Stimulated activated CD8-positive, alpha-beta memory T cell treated with anti-CD3 and anti-CD28 coated beads, Interleukin-2, amount 100 ng/mL, for 48 hours (primary cell): ENCODE measurements around the gene MSTO1.
"Not testable (repeated sequence)": the region's sequence is repeated elsewhere in the genome, so short reads cannot be mapped to it uniquely, and the experiment has no call there.

Experiments used
- DNase-seq, 2 donors: peaks; one replicate each; pipeline ENCODE4 v3.0.0-alpha.2; 2020; ENCODE audit warnings: low read depth in 2 of 2

Gene MSTO1

DNA sequence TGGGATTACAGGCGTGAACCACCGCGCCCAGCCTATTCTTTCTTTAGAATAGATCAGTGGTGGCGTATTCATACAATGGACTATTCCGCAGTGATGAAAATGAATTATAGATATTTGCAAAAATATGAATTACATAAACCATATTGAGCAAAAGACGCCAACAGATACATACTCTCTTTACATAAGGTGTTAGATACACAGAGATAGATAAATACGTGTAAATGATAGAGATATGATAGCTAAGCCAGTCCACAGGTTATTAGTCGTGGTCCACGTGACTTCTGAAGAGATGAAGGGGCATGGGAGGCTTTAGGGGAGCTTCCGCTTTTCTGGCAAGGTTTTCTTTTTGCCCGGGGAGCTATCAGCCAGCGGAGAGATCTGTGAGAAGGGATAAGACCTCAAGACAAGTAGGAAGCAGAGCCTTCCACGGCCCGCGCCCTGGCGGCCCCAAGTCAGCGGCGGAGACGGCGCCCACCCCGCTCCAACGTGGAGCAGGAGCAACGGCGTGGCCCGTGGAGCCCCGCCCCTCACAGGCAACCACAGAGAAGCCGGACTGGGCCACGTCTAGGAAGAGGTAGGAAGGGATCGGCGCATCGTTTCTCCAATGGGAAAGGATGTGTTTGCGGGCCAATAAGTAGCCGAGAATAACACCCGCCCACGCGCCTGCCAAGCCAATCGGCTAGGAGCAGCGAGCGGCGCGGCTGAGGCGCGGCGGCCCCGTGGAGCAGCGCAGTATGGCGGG is at the start of gene MSTO1:
Gene MSTO1 (plus strand): TSS at position 704 of the 742 bp plus-strand sequence. CDS start 31 bp downstream, at position 735.
- peak; percentile 98 to 99 for DNase-seq

DNA sequence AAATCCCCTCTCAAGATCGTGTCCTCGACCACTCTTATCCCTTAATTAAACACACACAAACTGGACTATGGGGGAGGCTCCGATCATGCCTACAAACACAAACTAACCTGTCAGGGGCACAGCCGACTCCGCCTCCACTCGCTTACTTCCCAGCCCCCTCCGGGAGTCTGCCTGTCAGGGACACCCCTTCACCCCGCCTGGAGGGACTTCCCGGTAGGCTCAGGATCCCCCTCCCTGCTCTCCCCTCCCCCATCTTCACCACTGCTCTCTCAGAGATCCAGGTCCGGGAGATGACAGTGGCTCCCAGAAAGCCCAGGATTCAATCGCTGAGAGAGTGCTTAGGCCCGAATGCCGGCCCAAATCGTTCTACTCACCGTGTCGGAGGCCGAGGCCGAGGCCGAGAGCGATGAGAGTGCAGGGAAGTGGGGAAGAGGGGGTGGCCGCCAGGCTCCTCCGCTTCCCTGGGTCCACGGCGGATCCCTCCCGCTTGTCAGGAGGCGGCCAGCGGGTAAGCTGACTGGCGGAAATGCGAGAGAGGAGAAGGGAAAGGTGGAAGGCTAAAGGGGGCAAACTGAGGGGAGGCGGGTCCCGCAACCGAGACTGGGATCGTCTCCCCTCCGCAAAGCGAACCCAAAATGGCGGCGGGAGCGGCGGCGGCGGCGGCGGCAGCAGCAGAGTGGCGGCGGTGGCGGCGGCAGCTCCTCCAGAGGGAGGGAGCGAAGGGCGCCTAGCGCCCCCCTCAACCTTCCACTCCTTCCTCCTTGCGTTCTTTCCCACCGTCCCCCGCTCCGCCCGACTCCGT is 48.0 kb upstream of the MSTO1 start:
- DNase-seq: peak; percentile 38 to 48

DNA sequence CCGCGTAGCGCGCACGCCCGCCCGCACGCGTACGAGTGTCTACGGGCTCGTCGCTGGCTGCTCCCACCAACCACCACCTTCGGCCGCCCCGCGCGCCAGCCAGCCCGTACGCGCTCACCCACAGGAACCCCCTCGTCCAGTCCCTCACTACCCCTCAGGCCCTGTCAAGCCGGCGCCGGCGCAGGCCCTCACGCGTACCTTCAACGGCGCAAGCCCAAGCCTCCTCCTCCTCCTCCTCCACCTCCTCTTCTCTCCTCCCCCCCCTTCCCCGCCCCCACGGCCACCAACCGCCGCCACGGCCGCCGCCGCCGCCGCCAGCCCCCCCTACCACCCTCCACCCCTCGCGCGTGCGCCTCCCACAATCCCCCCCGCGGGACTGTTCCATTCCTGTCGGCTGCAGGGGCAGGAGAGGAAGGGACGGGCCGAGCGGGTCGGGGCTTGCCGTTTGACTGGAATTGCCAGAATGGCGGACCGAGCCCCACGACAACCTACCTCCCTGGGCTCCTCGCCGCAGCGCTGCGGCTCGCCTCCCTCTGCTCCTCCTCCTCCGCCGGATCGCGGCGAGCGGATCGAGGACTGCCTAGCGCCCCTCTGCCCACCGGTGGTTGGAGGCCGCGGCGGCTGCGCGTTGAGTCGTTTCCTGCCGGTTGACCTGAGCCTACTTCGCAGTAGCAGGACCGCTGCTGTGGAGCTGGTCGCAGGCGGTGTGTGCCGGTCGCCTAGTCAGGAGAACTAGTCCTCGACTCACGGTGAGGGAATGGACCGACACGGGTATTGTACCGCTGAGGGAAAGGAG is 47.2 kb upstream of the MSTO1 start, which contains the start of gene ASH1L:
Gene ASH1L (minus strand): TSS at position 223 of the 796 bp plus-strand sequence. CDS start 41,284 bp downstream, outside the sequence.
- DNase-seq: peak; percentile 87 to 91

DNA sequence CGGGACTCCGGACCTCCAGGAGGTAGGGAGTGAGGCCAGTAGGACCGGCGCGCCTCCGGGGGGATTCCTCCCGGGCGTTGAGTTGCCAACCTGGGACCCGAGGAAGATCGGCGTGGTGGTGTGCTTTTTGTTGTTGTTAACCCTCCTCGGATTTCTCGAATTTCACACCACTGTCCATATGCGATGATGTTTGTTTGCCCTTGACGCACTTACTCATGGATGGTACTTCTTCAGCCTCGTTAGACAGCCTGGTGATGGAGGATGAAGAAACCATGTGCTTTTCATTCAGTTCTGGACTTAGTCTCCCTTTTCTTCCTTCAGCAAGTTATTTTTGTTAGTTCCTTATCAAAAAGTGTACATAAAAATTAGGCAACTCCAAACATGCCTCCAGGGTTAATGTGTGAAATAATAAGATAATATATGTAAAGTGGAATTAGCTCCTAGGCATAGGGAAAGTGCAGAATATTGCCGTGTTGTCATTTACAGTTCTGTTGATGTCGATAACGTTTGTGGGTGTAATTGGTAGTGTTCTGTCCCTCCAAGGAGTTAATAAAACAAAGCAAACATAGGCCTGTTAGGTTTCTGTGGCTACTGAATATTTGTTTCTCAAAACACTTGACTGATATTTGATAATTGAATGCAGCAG is 46.5 kb upstream of the MSTO1 start:
- DNase-seq: not testable (repeated sequence)

DNA sequence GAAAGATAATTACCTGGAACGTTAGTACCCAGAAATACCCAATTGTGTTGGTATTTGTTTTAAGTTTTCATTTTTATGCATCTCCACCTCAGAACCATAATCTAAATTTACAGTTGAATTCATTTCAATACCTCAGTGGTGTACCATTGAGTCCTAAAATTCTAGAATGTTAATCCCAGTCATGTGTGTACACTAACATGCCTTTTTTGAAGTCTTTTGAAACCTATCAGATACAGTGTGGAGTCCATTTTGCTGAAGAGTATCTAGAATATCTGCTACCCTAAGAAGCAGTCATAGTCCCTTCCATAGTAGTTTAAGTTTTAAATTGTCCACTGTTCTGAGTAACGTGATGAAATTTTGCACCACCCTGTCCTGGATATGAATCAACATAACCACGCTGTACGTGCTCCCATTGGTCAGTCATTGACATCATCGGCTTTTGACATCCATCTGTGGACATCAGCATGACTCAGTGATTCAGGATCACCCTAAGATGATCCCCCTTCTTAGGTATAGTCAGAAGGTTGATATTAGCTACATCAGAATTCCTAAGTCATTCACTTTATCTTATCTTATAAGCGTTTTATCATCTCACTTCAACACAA is 39.9 kb upstream of the MSTO1 start:
- no peak for DNase-seq

DNA sequence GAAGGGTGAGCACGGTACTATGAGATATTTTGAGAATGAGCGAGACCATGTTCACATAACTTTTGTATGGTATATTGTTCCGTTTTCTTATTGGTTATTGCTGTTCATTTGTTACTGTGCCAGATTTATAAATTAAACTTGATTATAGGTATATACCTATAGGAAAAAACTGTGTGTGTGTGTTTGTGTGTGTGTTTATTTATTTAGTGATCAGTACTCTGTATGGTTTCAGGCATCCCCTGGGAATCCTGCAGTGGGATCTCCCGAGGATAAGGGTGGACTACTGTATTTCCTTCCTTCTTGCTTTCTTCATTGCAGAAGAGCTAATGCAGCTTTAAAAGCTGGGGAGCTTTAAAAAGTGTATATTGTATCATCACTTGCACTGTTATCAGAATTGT is 39.4 kb upstream of the MSTO1 start:
- DNase-seq: no peak

DNA sequence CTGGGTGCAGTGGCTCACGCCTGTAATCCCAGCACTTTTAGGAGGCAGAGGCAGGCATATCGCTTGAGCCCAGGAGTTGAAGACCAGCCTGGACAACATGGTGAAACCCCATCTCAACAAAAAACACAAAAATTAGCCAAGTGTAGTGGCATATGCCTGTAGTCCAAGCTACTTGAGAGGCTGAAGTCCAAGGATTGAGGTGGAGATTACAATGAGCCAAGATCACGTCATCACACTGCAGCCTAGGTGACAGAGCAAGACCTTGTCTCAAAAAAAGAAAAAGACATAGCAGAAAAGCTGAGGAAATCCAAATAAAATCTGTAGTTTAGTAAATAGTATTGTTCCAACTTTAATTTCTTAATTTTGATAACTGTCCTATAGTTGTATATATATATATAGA is 35.9 kb upstream of the MSTO1 start:
- no peak for DNase-seq

DNA sequence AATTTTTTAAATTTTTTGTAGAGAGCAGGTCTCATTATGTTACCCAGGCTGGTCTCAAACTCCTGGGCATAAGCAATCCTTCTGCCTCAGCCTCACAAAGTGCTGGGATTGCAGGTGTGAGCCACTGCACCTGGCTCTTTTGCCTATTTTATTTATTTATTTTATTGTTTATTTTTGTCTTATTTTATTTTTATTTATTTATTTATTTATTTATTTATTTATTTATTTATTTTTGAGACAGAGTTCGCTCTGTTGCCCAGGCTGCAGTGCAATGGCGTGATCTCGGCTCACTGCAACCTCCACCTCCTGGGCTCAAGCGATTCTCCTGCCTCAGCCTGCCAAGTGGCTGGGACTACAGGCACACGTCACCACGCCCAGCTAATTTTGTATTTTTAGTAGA is 34.4 kb upstream of the MSTO1 start:
- not testable (repeated sequence) for DNase-seq

DNA sequence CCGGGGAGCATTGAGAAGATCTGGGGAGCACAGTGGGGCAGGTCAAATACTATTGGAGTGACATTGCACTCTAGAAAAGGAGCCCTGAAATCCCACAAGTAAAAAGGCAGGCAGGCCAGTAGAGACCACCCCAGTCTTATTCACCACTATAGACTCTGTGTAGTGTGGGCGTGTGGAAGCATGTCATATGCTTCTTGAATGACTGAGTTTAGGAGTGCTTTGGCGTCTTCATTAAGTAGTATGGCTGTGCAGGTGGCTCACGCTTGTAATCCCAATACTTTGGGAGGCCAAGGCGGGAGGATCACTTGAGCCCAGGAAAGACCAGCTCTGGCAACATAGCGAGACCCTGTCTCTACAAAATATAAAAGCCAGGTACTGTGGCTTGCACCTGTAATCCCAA is 26.2 kb upstream of the MSTO1 start:
- not testable (repeated sequence) for DNase-seq

DNA sequence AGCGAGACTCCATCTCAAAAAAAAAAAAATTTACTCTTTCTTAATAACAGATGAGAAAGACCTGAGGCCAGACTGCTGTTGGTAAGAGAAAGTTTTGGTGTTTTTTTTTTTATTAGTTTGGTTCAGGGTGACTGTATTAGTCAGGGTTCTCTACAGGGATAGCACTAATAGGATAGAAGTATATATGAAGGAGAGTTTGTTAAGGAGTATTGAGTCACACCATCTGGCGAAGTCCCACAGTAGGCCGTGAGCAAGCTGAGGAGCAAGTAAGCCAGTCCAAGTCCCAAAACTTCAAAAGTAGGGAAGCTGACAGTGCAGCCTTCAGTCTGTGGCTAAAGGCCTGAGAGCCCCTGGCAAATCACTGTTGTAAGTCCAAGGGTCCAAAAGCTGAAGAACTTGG is 20.7 kb upstream of the MSTO1 start:
- DNase-seq: not testable (repeated sequence)

DNA sequence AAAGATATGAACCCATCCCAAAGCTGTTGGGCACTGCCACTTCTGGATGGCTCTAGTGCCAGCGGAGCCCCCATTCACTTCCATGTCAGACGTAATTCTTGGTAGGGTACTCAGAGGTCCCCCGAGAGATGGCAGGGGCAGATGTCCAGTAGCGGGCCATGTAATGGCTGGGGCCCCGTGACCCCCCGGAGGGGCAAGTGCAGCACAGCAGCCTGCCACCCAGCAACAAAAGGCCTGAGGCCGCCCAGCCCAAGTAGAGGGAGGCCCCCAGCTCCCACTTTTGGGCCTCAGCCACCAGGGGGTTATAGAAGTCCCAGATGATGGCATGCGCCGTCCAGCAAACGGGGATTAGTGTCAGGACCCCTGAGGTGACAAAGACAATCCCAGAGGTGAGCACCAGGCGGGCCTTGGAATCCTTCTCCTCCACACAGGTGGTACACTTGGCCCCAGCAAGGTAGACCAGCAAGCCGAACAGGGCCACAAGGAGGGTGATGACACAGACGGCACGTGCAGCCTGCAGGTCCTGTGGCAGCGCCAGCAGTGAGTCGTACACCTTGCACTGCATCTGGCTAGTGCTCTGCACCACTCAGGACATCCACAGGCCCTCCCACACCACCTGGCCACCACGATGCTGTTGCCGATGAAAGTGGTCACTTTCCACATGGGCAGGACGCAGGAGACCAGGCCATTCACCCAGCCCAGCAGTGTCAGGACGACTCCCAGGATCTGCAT is 19.3 kb upstream of the MSTO1 start:
- DNase-seq: not testable (repeated sequence)

DNA sequence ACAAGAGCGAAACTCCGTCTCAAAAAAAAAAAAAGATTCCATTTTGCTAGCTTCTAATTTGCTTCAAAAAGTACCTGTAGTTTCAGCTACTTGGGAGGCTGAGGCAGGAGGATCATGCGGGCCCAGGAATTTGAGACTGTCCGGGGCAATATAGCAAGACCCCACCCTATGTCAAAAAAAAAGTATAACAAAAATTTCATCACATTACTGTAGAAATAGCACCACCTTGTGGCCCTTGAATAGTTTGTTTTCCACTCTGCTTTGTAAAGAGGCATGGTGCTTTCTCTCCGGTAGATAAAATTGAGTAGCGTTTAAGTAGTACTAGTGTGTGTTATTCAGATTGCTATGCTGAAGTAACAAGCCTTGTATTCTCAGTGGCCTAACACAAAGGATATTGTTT is 18.2 kb upstream of the MSTO1 start:
- no peak for DNase-seq

DNA sequence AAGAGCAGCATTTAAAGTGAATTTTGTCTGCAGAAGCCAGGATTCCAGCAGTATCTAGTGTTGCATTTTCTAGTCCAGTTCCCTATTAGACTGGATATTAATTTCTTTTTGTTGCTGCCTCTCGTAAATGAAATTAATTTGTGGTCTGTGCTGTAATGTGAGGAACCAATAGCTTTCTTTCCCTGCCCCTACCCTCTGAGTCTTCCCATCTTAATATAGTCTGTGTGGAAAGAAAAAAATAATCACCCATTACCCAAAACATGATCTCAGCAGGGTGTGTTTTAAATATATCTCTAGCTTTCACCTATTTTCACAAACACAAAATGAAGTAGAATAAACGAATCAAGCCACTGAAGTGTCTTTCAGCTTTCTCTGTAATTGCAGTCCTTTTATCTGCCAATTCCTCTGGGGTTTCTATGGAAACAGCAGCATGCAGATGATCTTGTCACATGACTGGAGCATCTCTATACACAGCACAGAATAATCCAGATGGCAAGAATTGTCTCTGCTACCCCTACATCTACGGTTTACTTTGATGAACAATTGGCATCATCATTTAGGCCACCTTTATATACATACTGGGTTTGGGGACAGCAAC is 14.0 kb upstream of the MSTO1 start:
- DNase-seq: not testable (repeated sequence)

DNA sequence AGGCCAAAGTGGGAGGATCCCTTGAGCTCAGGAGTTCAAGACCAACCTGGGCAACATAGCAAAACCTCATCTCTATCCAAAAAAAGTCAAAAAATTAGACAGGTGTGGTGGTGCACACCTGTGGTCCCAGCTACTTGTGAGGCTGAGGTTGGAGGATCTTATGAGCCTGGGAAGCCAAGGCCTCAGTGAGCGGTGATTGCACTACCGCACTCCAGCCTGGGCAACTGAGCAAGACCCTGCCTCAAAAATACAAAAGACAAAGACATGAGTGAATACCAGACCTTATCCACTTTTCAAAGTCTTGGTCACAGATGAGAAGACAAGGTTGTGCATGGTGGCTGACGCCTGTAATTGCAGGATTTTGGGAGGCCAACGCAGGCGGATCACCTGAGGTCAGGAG is 13.2 kb upstream of the MSTO1 start:
- DNase-seq: no peak

DNA sequence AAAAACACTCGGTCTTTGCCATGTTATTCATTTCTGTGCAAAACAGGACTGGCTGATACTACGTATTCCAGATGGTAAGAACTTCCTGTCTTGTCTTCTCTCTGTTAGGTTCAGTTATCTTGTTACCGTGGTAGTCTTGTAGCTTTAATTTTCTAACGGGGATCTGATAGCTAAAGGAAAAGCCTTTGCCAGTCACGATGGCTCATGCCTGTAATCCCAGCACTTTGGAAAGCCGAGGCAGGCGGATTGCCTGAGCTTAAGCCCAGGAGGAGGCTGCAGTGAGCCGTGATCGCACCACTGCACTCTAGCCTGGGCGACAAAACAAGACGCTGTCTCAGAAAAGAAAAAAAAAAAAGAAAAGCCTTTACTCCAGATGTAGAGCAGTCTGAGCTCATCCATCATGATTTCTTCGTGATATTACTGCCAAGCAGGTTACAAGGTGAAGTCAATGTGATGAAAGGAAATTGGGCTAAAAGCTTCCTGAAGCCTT is 11.1 kb upstream of the MSTO1 start:
- no peak for DNase-seq

DNA sequence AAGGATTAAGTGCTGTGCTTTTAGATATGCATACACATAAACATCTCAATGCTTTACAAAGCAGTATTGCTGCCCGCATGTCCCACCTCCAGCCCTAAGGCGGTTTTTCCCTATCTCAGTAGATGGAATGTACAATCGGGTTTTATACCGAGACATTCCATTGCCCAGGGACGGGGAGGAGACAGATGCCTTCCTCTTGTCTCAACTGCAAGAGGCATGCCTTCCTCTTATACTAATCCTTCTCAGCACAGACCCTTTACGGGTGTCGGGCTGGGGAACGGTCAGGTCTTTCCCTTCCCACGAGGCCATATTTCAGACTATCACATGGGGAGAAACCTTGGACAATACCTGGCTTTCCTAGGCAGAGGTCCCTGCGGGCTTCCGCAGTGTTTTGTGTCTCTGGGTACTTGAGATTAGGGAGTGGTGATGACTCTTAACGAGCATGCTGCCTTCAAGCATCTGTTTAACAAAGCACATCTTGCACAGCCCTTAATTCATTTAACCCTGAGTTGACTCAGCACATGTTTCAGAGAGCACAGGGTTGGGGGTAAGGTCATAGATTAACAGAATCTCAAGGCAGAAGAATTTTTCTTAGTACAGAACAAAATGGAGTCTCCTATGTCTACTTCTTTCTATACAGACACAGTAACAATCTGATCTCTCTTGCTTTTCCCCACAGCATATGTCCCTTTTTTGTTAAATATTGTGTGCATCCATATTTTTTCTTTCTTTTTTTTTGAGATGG is 10.0 kb upstream of the MSTO1 start:
- not testable (repeated sequence) for DNase-seq

DNA sequence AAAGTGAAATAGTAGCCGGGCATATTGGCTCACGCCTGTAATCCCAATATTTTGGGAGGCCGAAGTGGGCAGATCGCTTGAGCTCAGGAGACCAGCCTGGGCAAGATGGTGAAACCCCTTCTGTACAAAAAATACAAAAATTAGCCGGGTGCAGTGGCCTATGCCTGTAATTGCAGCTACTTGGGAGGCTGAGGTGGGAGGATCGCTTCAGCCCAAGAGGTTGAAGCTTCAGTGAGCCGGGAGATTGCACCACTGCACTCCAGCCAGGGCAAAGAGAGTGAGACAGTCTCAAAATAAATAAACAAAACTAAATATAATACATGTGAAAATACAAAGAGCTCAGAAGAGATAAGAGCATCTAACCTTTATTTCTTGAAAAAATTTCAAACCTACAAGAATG is 2.3 kb upstream of the MSTO1 start:
- DNase-seq: no peak

DNA sequence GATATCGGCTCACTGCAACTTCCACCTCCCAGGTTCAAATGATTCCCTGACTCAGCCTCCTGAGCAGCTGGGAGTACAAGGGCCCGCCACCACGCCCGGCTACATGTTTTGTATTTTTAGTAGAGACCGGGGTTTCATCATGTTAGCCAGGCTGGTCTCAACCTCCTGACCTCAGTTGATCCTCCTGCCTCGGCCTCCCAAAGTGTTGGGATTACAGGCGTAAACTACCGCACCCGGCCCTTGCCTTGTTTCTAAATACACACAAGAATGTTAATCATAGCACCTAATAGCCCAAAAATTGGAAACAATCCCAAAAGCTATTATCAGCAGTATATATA is 1.2 kb upstream of the MSTO1 start:
- no peak for DNase-seq

DNA sequence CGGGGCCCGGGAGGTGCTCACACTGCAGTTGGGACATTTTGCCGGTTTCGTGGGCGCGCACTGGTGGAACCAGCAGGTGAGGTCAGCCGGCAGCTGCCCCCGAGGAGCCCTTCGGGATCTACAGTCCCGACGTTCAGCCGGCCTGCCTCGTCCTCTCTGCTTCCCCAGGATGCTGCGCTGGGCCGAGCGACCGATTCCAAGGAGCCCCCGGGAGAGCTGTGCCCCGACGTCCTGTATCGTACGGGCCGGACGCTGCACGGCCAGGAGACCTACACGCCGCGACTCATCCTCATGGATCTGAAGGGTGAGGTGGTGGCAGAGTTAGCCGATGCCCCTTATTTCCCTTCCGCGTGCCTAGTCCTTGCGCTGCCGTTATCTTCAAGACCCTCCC is 234 bp downstream of the MSTO1 start:
- DNase-seq: not testable (repeated sequence)
